GM12878 (cell line): ENCODE measurements around the gene STK40.

Experiments used
- ETV6 ChIP-seq, 2 experiments: fragments of 450-650 bp in 1 of 2; IDR thresholded peaks in 1 of 2; conservative IDR thresholded peaks in 1 of 2; 2 replicates each; pipeline ENCODE4 v1.6.1; 2014; ENCODE audit warnings: antibody characterized with exemption in 1 of 2, borderline replicate concordance in 1 of 2, low read depth in 1 of 2, mild to moderate bottlenecking in 1 of 2, moderate library complexity in 1 of 2
- NR2F1 ChIP-seq: fragments of 450-650 bp; conservative IDR thresholded peaks from 2 replicates; pipeline ENCODE4 v1.6.1; 2017; ENCODE audit warnings: mild to moderate bottlenecking

GRCh38 chr1:36352125-36352909 is 33.4 kb downstream of the STK40 start:
- TF ChIP-seq NR2F1: no peak
- no peak for TF ChIP-seq ETV6 (conservative IDR thresholded peaks at IDR 0.05 in 1 of 2, IDR thresholded peaks at IDR 0.05 in 1 of 2; ENCODE audit: borderline replicate concordance in 1 of 2, low read depth in 1 of 2)
